Choroid plexus epithelial cell (primary cell): Measurements from ENCODE around the gene KDM5B.

Experiments used
- DNase-seq: peaks from one replicate; pipeline ENCODE4 v3.0.0-alpha.2; 2010; ENCODE audit warnings: low read depth
- H3K4me3 ChIP-seq: 2 replicates; pipeline ENCODE4 v1.5.1; 2011; ENCODE audit warnings: low read depth, mild to moderate bottlenecking, control low read depth, low read length, moderate library complexity
- TF ChIP-seq, protein P1 (sequence below): conservative IDR thresholded peaks from 2 replicates; pipeline ENCODE4 v1.5.1; 2011; ENCODE audit warnings: low read depth, mild to moderate bottlenecking, control low read depth, inconsistent platforms, low read length, moderate library complexity

The KDM5B gene

GRCh38 chr1:202694314-202694713, 113.9 kb downstream of the KDM5B start:
- DNase-seq = no peak
- no peak overlapping the region for H3K4me3 ChIP-seq
- TF ChIP-seq, protein P1, sequence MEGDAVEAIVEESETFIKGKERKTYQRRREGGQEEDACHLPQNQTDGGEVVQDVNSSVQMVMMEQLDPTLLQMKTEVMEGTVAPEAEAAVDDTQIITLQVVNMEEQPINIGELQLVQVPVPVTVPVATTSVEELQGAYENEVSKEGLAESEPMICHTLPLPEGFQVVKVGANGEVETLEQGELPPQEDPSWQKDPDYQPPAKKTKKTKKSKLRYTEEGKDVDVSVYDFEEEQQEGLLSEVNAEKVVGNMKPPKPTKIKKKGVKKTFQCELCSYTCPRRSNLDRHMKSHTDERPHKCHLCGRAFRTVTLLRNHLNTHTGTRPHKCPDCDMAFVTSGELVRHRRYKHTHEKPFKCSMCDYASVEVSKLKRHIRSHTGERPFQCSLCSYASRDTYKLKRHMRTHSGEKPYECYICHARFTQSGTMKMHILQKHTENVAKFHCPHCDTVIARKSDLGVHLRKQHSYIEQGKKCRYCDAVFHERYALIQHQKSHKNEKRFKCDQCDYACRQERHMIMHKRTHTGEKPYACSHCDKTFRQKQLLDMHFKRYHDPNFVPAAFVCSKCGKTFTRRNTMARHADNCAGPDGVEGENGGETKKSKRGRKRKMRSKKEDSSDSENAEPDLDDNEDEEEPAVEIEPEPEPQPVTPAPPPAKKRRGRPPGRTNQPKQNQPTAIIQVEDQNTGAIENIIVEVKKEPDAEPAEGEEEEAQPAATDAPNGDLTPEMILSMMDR = no peak

DNA sequence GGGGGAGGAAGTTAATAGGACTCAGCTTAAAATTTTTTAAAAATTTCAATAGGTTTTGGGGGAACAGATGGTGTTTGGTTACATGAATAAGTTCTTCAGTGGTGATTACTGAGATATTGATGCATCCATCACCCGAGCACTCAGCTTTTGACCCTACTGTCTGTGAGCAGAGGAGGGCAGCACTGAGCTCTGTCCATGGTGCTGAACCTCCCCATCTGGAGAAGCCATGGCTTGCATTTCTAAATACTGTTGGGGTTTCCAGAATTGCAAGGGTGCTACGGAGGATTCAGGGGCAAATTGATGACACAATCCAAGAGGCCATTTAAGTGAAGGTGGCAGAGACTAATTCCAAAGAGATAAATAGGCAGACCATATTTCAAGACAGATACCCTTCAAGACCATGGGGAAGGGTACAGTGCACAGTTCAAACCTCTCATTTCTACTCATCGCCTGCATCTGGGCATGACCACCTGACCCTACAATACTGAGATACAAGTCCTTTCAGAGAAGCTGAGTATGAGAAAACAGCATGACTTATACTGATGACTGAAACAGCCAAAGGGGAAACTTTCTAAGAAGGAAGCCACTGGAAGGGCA, 115.2 kb downstream of the KDM5B start:
- TF ChIP-seq, protein P1 = peak; percentile 56
- peak; percentile 76 for DNase-seq
- no peak overlapping the region for H3K4me3 ChIP-seq

DNA sequence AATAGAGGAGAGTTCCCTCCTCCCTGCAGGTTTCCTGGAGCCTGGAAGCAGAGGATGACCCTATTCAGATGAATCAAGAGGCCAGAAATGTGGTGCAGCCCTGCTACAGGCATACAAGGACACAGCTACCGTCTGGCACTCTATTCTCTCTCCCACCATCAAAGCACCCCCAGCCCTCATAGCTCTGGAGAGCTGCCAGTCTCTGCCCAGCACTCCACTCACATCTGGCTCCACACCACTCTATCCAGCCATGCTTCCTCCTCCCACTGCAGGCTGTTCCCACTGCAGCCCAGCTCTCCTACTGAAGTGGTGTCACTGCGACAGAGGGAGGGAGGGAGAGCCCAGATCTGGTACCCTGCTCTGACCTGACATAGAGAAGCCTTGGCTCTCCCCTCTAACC, 116.4 kb downstream of the KDM5B start:
- H3K4me3 ChIP-seq = no peak overlapping the region
- no peak for DNase-seq
- TF ChIP-seq, protein P1 = no peak

DNA sequence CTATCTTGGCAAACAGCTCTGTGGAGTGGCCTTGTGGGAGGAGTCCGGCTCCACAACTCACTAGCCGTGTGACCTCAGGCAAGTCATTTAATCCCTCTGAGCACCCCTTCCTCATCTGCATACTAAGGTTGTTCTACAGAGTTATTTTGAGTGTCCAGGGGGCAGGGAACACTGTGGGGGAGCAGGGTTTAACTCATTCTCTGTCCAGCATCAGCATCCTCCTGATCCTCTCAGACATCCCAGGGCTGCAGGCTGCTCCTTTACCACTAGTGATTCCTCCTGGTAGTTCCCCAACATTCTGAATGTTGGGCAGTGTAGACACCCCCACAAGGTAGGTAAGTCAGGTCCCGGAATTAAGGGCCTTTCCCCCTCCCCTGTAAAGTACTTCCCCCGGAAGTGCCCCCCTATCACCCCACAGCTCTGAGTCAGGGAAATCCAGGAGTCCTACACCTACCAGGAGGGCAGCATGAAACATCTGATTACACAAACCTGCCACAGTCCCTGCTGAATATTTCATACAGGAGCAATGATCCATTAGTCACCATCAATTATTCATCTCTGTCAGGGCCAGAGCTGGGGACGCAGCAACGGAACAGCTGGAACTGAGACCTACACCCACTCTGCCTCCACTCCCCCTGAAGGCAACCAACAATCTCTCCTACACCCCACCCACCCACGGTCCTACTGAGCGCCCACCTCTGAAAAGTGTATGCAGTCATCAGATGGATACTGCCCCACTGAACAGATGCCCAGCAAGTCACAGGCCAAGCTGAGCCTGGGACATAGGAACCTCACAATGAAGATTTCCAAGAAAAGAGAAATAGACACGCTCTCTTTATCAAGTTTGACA, 118.5 kb downstream of the KDM5B start:
- no peak for DNase-seq

GRCh38 chr1:202689082-202689481, 119.1 kb downstream of the KDM5B start:
- TF ChIP-seq, protein P1 = no peak
- no peak overlapping the region for H3K4me3 ChIP-seq
- no peak for DNase-seq

More for the DNA sequence above, 118.5 kb downstream of the KDM5B start:
- H3K4me3 ChIP-seq = no peak overlapping the region
- TF ChIP-seq, protein P1 = no peak

GRCh38 chr1:202688401-202688800, 119.8 kb downstream of the KDM5B start:
- TF ChIP-seq, protein P1 = no peak
- no peak for DNase-seq

More at GRCh38 chr1:202688401-202688800, 119.8 kb downstream of the KDM5B start:
- no peak overlapping the region for H3K4me3 ChIP-seq
